Aorta (tissue), 5 donors: ENCODE measurements around the gene ACAD9. TPM values are rescaled to one million over a fixed set of nuclear protein-coding genes. Genes with fewer than 3 reads are reported as not detected.
"Not testable (repeated sequence)": the region's sequence is repeated elsewhere in the genome, so short reads cannot be mapped to it uniquely, and the experiment has no call there.

Experiments used
- ATAC-seq: fragments of 200-7000 bp; cut with Tn5 transposase; one replicate; pipeline ENCODE4 v1.9.1; 2022; ENCODE audit warnings: moderate library complexity; ENCODE audit not compliant: low FRiP score
- DNase-seq, 2 donors: peaks; one replicate each; pipeline ENCODE4 v3.0.0-alpha.2; 2020
- H3K27ac ChIP-seq, 2 donors: one replicate each; pipeline ENCODE4 v1.5.1; 2013; ENCODE audit warnings: low read length in 2 of 2, mild to moderate bottlenecking in 2 of 2, moderate library complexity in 2 of 2, control low read depth in 1 of 2, inconsistent platforms in 1 of 2, low read depth in 1 of 2
- H3K27me3 ChIP-seq, 2 donors: one replicate each; pipeline ENCODE4 v1.6.1; 2013; ENCODE audit warnings: control low read depth in 1 of 2, low read length in 1 of 2, mild to moderate bottlenecking in 1 of 2, moderate library complexity in 1 of 2; ENCODE audit not compliant: insufficient read depth in 2 of 2, control insufficient read depth in 1 of 2
- H3K36me3 ChIP-seq, 2 donors: one replicate each; pipeline ENCODE4 v1.6.1; 2013; ENCODE audit warnings: control low read depth in 1 of 2, low read length in 1 of 2, mild to moderate bottlenecking in 1 of 2; ENCODE audit not compliant: insufficient read depth in 2 of 2, control insufficient read depth in 1 of 2
- H3K4me1 ChIP-seq, 2 donors: one replicate each; pipeline ENCODE4 v1.6.1; 2013; ENCODE audit warnings: low read length in 2 of 2, control low read depth in 1 of 2, mild to moderate bottlenecking in 1 of 2, moderate library complexity in 1 of 2; ENCODE audit not compliant: insufficient read depth in 2 of 2, control insufficient read depth in 1 of 2
- H3K4me3 ChIP-seq, 2 donors: one replicate each; pipeline ENCODE4 v1.5.1; 2013; ENCODE audit warnings: low read length in 2 of 2, control low read depth in 1 of 2, mild to moderate bottlenecking in 1 of 2
- H3K9me3 ChIP-seq: one replicate; pipeline ENCODE4 v1.6.1; 2013; ENCODE audit warnings: mild to moderate bottlenecking, low read length; ENCODE audit not compliant: control insufficient read depth
- WGBS, 2 donors: extraction: QIAGEN DNeasy Blood & Tissue Kit; methylation state at CpG; one replicate each; pipeline ENCODE4 v1.1.7; 2013; 5-methylcytosine and 5-hydroxymethylcytosine counted together
- intact Hi-C, 2 donors: fragments of 100-400 bp; cut with DNase I; formaldehyde crosslinking; loops; one replicate each; pipeline versions ENCODE4 v1.14.2 to v1.15.0; 2022
- polyA plus RNA-seq, 2 donors: library from polyadenylated mRNA; stranded (reverse); fragments of 200-250 nt; gene quantifications; one replicate each; pipeline ENCODE4 v1.2.3, GENCODE V29; 2013
- total RNA-seq, 2 donors: library from RNA; stranded (reverse); fragmentation: NEBNext Ultra II Directional; extraction: Animal tissue kit (Norgen Biotek cat#: 25700); gene quantifications; one replicate each; pipeline ENCODE4 v1.2.1, GENCODE V29; 2021
- donor health status: healthy with polysubstance abuse.
- donor health status: Bipolar disorder and iron deficiency.
- donor health status: DM: no; HTN: no; CAD: no.
- donor health status: DM: no; HTN: no; CAD: no.
- donor health status: DM: yes; HTN: yes; CAD: no.

The ACAD9 gene
- total and polyA plus RNA-seq, 4 donors = 13.0 to 52.8 (median 28.1) TPM

- Histone ChIP-seq H3K36me3 (no peaks in the 10 kb centered on the region), H3K4me1 (no peaks in the 10 kb centered on the region), H3K27me3 (no peaks in the 10 kb centered on the region), H3K9me3 (peaks cover 5% of the 10 kb centered on the region), H3K27ac (no peak overlapping the region), H3K4me3 (no peak overlapping the region)
- WGBS, 2 donors = 92 to 94% methylated on average over 5 of the region's 5 CpGs
- no peak for DNase-seq
- ATAC-seq = no peak
- intact Hi-C loops = no loop called here
These were observed 25.6 kb upstream of the ACAD9 start for GRCh38 chr3:128853826-128854225.

- no peak overlapping the region for H3K27ac ChIP-seq
- intact Hi-C loops = no loop called here
- ATAC-seq = no peak
- 90 to 91% methylated on average over 3 of the region's 3 CpGs for WGBS, 2 donors
- no peaks in the 10 kb centered on the region for H3K4me1 ChIP-seq
- peaks cover 8% of the 10 kb centered on the region for H3K9me3 ChIP-seq
- no peaks in the 10 kb centered on the region for H3K36me3 ChIP-seq
- H3K4me3 ChIP-seq = no peak overlapping the region
- no peak for DNase-seq
- no peaks in the 10 kb centered on the region for H3K27me3 ChIP-seq
These were observed 24.9 kb upstream of the ACAD9 start for GRCh38 chr3:128854475-128854874.

GRCh38 chr3:128855569-128855968 lies 23.9 kb upstream of the ACAD9 start:
- WGBS, 2 donors = 61 to 83% methylated on average over 4 of the region's 4 CpGs
- no peaks in the 10 kb centered on the region for H3K4me1 ChIP-seq
- intact Hi-C loops = no loop called here
- H3K27ac ChIP-seq = no peak overlapping the region
- no peaks in the 10 kb centered on the region for H3K27me3 ChIP-seq
- no peak overlapping the region for H3K4me3 ChIP-seq
- no peaks in the 10 kb centered on the region for H3K36me3 ChIP-seq
- peaks cover 9% of the 10 kb centered on the region for H3K9me3 ChIP-seq
- ATAC-seq (no peak), DNase-seq (no peak)

GRCh38 chr3:128858167-128858566 lies 21.3 kb upstream of the ACAD9 start:
- ATAC-seq (no peak), DNase-seq (no peak)
- Histone ChIP-seq H3K4me1 (no peaks in the 10 kb centered on the region), H3K9me3 (peaks cover 9% of the 10 kb centered on the region), H3K36me3 (no peaks in the 10 kb centered on the region), H3K4me3 (no peak overlapping the region), H3K27ac (no peak overlapping the region), H3K27me3 (no peaks in the 10 kb centered on the region)
- intact Hi-C loops = no loop called here
- 84 to 89% methylated on average over 3 of the region's 3 CpGs for WGBS, 2 donors

- no peak for DNase-seq
- no peaks in the 10 kb centered on the region for H3K4me1 ChIP-seq
- no peaks in the 10 kb centered on the region for H3K36me3 ChIP-seq
- H3K27me3 ChIP-seq = no peaks in the 10 kb centered on the region
- H3K4me3 ChIP-seq = no peak overlapping the region
- 78 to 80% methylated on average over 6 of the region's 6 CpGs for WGBS, 2 donors
- H3K9me3 ChIP-seq = peaks cover 9% of the 10 kb centered on the region
- no peak for ATAC-seq
- no peak overlapping the region for H3K27ac ChIP-seq
- intact Hi-C loops = no loop called here
These were observed 19.8 kb upstream of the ACAD9 start for GRCh38 chr3:128859630-128860029.

GRCh38 chr3:128861491-128861890 lies 17.9 kb upstream of the ACAD9 start:
- no peaks in the 10 kb centered on the region for H3K36me3 ChIP-seq
- H3K4me1 ChIP-seq = no peaks in the 10 kb centered on the region
- intact Hi-C loops = no loop called here
- H3K27me3 ChIP-seq = no peaks in the 10 kb centered on the region
- DNase-seq (no peak), ATAC-seq (no peak)
- no peak overlapping the region for H3K4me3 ChIP-seq
- no peak overlapping the region for H3K27ac ChIP-seq
- peaks cover 9% of the 10 kb centered on the region for H3K9me3 ChIP-seq
- WGBS, 2 donors = 79 to 92% methylated on average over 6 of the region's 6 CpGs

GRCh38 chr3:128863560-128863959 lies 15.9 kb upstream of the ACAD9 start:
- DNase-seq (no peak), ATAC-seq (no peak)
- H3K4me3 ChIP-seq = no peak overlapping the region
- no peaks in the 10 kb centered on the region for H3K4me1 ChIP-seq
- peaks cover 5% of the 10 kb centered on the region for H3K9me3 ChIP-seq
- H3K27ac ChIP-seq = no peak overlapping the region
- no peaks in the 10 kb centered on the region for H3K27me3 ChIP-seq
- intact Hi-C loops = no loop called here
- WGBS, 2 donors = 47 to 59% methylated on average over 3 of the region's 3 CpGs
- H3K36me3 ChIP-seq = no peaks in the 10 kb centered on the region

GRCh38 chr3:128864351-128864811 lies 15.0 kb upstream of the ACAD9 start:
- Histone ChIP-seq H3K36me3 (no peaks in the 10 kb centered on the region), H3K4me3 (no peak overlapping the region), H3K4me1 (no peaks in the 10 kb centered on the region), H3K27me3 (no peaks in the 10 kb centered on the region), H3K9me3 (peaks cover 2% of the 10 kb centered on the region), H3K27ac (no peak overlapping the region)
- intact Hi-C loops = no loop called here
- 21 to 30% methylated on average over 11 of the region's 11 CpGs for WGBS, 2 donors
- ATAC-seq (peak; percentile 42), DNase-seq (no peak)

- H3K4me1 ChIP-seq = not testable (repeated sequence)
These were observed 14.3 kb upstream of the ACAD9 start for GRCh38 chr3:128864849-128865804.

More at GRCh38 chr3:128864849-128865804, 14.3 kb upstream of the ACAD9 start:
- peak; percentile 62 for ATAC-seq
- H3K27me3 ChIP-seq, H3K27ac ChIP-seq, H3K4me3 ChIP-seq, intact Hi-C loops, H3K9me3 ChIP-seq, DNase-seq, H3K36me3 ChIP-seq: not testable (repeated sequence)
- WGBS, 2 donors = 63 to 65% methylated on average over 20 to 22 of the region's 25 CpGs
